ENCODE results near the gene KCNIP4. TPM values are rescaled to one million over a fixed set of nuclear protein-coding genes. Genes with fewer than 3 reads are reported as not detected.

KCNIP4 gene
- total and polyA plus RNA-seq, 11 donors = 0.19 TPM; not detected in 10

DNA sequence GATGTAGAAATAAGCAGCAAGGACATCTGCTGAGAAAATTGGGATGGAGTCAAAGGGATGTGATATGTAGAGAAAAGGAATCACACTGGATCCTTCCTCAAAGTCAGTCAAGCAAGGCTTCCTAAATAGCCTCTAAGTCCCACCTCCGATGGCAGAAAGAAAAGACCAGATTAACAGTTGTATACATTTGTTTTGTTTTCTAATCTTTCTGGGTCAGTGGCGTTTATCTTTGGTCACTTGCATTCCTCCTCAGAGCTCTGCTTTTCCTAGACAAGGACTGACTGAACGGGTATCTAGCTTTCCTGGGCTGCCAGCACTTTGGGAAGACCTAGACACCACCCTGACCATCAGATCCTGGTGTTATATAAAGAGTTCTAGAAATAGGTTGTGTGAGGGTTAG is 1225.1 kb downstream of the KCNIP4 start:
- WGBS, 4 donors = 73 to 82% (median 77%) methylated on average over 3 of the region's 3 CpGs
- DNase-seq (no peak), ATAC-seq (no peak)
- intact Hi-C loops (cut with DNase I) = no loop called here
- Histone ChIP-seq H3K4me1 (no peaks in the 10 kb centered on the region), H3K9me3 (peaks cover 0 to 26% (median 6%) of the 10 kb centered on the region in 12 donors), H3K27ac (no peak overlapping the region), H3K27me3 (no peaks in the 10 kb centered on the region), H3K36me3 (peaks cover 0 to 93% (median 77%) of the 10 kb centered on the region in 9 donors), H3K4me3 (no peak overlapping the region)
- no peak for TF ChIP-seq POLR2A (IDR thresholded peaks at IDR 0.05)
- TF ChIP-seq, protein P1, sequence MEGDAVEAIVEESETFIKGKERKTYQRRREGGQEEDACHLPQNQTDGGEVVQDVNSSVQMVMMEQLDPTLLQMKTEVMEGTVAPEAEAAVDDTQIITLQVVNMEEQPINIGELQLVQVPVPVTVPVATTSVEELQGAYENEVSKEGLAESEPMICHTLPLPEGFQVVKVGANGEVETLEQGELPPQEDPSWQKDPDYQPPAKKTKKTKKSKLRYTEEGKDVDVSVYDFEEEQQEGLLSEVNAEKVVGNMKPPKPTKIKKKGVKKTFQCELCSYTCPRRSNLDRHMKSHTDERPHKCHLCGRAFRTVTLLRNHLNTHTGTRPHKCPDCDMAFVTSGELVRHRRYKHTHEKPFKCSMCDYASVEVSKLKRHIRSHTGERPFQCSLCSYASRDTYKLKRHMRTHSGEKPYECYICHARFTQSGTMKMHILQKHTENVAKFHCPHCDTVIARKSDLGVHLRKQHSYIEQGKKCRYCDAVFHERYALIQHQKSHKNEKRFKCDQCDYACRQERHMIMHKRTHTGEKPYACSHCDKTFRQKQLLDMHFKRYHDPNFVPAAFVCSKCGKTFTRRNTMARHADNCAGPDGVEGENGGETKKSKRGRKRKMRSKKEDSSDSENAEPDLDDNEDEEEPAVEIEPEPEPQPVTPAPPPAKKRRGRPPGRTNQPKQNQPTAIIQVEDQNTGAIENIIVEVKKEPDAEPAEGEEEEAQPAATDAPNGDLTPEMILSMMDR (IDR thresholded peaks at IDR 0.05) = no peak

DNA sequence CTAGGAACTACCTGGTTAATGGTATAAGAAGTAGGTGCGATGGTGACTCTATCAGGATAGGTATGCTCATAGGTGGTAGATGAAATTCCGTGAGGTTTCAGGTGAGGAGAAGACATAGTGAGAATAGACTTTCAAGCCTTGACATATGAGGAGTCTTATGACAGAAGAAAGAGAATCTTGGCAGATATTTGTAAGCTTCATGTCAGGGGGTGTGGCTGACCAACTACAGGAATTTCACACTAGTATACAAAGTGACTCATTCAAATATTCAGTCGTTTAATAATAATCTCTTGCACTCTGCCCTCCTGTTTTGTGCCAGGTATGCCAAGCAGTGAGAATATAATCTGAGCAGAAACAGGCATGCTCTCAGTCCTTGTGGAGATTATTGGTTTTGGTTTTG is 1225.6 kb downstream of the KCNIP4 start:
- H3K27ac ChIP-seq = no peak overlapping the region
- no peak for ATAC-seq
- intact Hi-C loops (cut with DNase I) = no loop called here
- H3K4me1 ChIP-seq = no peaks in the 10 kb centered on the region
- DNase-seq = no peak
- TF ChIP-seq POLR2A (IDR thresholded peaks at IDR 0.05) = no peak
- TF ChIP-seq, protein P1 (IDR thresholded peaks at IDR 0.05) = no peak
- no peak overlapping the region for H3K4me3 ChIP-seq
- H3K27me3 ChIP-seq = no peaks in the 10 kb centered on the region
- H3K36me3 ChIP-seq = peaks cover 0 to 91% (median 76%) of the 10 kb centered on the region in 9 donors
- H3K9me3 ChIP-seq = peaks cover 0 to 26% (median 6%) of the 10 kb centered on the region in 12 donors
- 72 to 93% (median 84%) methylated on average over 3 of the region's 3 CpGs for WGBS, 4 donors

DNA sequence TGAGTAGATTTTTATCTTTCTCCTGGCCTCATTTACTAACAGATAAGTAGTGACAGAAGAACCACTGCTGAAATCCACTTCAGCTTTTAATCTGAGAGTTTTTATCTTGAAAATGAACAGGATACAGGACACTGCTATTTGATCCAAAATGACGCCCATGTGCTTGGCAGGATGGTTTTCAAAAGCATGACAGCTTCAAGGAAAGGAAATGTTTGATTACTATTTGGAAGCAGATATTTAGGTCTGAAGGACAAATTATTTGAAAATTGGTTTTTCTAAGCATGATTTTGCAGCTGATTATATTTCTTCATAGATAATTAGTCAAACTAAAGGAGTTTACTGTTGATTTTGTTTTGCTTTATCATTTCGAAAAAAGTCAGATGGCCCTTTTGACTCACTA is 1237.2 kb downstream of the KCNIP4 start:
- intact Hi-C loops (cut with DNase I) = no loop called here

DNA sequence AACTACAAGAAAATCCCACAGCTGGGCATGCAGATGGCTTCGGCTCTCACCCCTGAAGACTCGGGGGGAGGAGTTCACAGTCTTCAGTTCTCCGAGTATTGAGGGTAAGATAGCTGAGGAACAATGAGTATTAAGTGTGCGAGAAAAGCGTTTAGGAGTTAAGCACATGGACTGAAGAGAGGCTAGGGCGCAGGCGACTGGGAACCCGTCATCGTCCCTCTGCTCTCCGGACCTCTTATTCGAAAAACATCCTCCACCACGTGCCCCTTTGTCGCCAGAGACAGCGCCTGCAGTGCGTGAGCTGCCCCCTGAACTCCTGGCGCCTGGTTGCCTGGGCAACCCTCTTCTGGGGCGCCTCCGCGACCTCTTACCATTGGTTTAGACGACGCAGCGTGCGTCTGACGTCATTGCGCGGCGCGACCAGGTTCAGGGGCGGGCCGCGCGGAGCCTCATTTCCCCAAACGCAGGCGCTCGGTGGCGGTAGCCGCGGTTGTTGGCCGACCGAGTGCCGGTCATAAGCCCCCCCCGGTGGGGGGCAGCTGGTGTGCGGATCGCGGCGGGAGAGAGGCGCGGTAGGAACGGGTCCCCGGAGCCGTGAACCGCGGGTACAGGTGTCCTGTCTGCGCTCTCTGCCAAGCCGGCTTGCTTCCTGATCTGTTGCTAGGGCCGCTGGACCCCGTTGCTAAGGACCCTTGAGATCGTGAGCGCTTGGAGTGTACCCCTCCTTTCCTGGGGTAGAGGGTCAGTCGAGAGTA is 1248.4 kb downstream of the KCNIP4 start, which contains the start of gene PACRGL:
TSS of gene PACRGL (plus strand) at position 452 of the 755 bp plus-strand sequence. CDS start 4,024 bp downstream, outside the sequence.
- TF ChIP-seq, protein P1 (IDR thresholded peaks at IDR 0.05) = no peak
- TF ChIP-seq POLR2A (IDR thresholded peaks at IDR 0.05) = peak in 1 of 2 donors; percentile 68
- 0% methylated on average over 35 to 60 of the region's 60 CpGs for WGBS, 4 donors
- H3K27ac ChIP-seq = peak within 1 kb of the TSS in 11 of 12 donors; percentile 31 to 85 (median 71)
- no peaks in the 10 kb centered on the region for H3K27me3 ChIP-seq
- H3K4me3 ChIP-seq = peak within 1 kb of the TSS; percentile 61 to 93 (median 80)
- DNase-seq (peak; percentile 93 to 97 (median 96)), ATAC-seq (peak; percentile 99 to 100 (median 100))
- H3K9me3 ChIP-seq = no peaks in the 10 kb centered on the region
- intact Hi-C loops (cut with DNase I) = no loop called here
- peaks cover 0 to 17% (median 12%) of the 10 kb centered on the region in 12 donors for H3K4me1 ChIP-seq
- H3K36me3 ChIP-seq = peaks cover under 1 to 14% (median 10%) of the 10 kb centered on the region in 9 donors

More for the DNA sequence above, 1237.2 kb downstream of the KCNIP4 start:
- peaks cover 0 to 9% (median 0%) of the 10 kb centered on the region in 12 donors for H3K9me3 ChIP-seq
- ATAC-seq = no peak
- H3K27ac ChIP-seq = no peak overlapping the region
- TF ChIP-seq, protein P1 (IDR thresholded peaks at IDR 0.05) = no peak
- no peak for TF ChIP-seq POLR2A (IDR thresholded peaks at IDR 0.05)
- H3K27me3 ChIP-seq = no peaks in the 10 kb centered on the region
- WGBS, 4 donors = 86 to 90% (median 88%) methylated on average over 2 of the region's 2 CpGs
- H3K4me3 ChIP-seq = no peak overlapping the region
- peaks cover 3 to 96% (median 79%) of the 10 kb centered on the region in 9 donors for H3K36me3 ChIP-seq
- H3K4me1 ChIP-seq = no peaks in the 10 kb centered on the region
- DNase-seq = no peak

All from heart left ventricle (tissue), 16 donors.